IMR-90 (cell line): ENCODE measurements around the gene CNTLN. TPM values are rescaled to one million over a fixed set of nuclear protein-coding genes. Genes with fewer than 3 reads are reported as not detected.

Experiments used
- ATAC-seq: fragments of 200-7000 bp; cut with Tn5 transposase; 2 replicates; pipeline ENCODE4 v1.9.1; 2020; ENCODE audit warnings: low read depth, mild to moderate bottlenecking, moderate library complexity
- BruUV-seq: library from RNA; stranded (reverse); fragments of 400-500 nt; replicated peaks from 2 replicates; lab custom pipeline; 2021; lab: Mats Ljungman, UMichigan
- CTCF ChIA-PET: fragments of 300-600 bp; formaldehyde crosslinking; extraction: SDS; loops from one replicate; lab custom pipeline; 2021; ENCODE audit warnings: antibody characterized with exemption; lab: Yijun Ruan, JAX
- POLR2A ChIA-PET: fragments of 300-600 bp; sonication (Branson Sonifier 250); formaldehyde crosslinking; loops from one replicate; lab custom pipeline; 2022; ENCODE audit warnings: antibody characterized with exemption; ENCODE audit not compliant: unreplicated experiment; lab: Charles Lee
- DNase-seq: peaks from one replicate; pipeline ENCODE4 v3.0.0; 2013
- H2AFZ ChIP-seq: replicated peaks from 2 replicates; pipeline ENCODE3; 2013; ENCODE audit warnings: low read length, mild to moderate bottlenecking; ENCODE audit not compliant: poor library complexity
- H2AK5ac ChIP-seq: 2 replicates; pipeline ENCODE4 v1.6.1; 2013; ENCODE audit warnings: low read depth, low read length, inconsistent platforms
- H2AK9ac ChIP-seq: replicated peaks from 2 replicates; pipeline ENCODE3; 2013; ENCODE audit warnings: mild to moderate bottlenecking, low read depth, low read length, moderate library complexity; ENCODE audit not compliant: poor library complexity
- H2BK120ac ChIP-seq: 2 replicates; pipeline ENCODE4 v1.6.1; 2013; ENCODE audit warnings: low read depth, low read length, inconsistent platforms
- H2BK15ac ChIP-seq: 3 replicates; pipeline ENCODE4 v1.6.1; 2013; ENCODE audit warnings: low read depth, low read length, inconsistent platforms
- H2BK20ac ChIP-seq: 2 replicates; pipeline ENCODE4 v1.6.1; 2013; ENCODE audit warnings: low read depth, mild to moderate bottlenecking, inconsistent platforms, low read length, moderate library complexity
- H2BK5ac ChIP-seq: 2 replicates; pipeline ENCODE4 v1.6.1; 2013; ENCODE audit warnings: mild to moderate bottlenecking, low read depth, low read length, inconsistent platforms; ENCODE audit not compliant: poor library complexity, severe bottlenecking
- H3K14ac ChIP-seq: replicated peaks from 2 replicates; pipeline ENCODE4 v1.6.1; 2013; ENCODE audit warnings: low read depth, low read length, inconsistent platforms
- H3K18ac ChIP-seq: 2 replicates; pipeline ENCODE4 v1.6.1; 2013; ENCODE audit warnings: low read depth, low read length, control low read depth
- H3K23ac ChIP-seq: 2 replicates; pipeline ENCODE4 v1.6.1; 2013; ENCODE audit warnings: low read depth, low read length, inconsistent platforms
- H3K27ac ChIP-seq: 2 replicates; pipeline ENCODE4 v1.5.1; 2013; ENCODE audit warnings: mild to moderate bottlenecking, control low read depth, low read length; ENCODE audit not compliant: insufficient read depth
- H3K27me3 ChIP-seq: 2 replicates; pipeline ENCODE4 v1.6.1; 2013; ENCODE audit warnings: low read length; ENCODE audit not compliant: control insufficient read depth, insufficient read depth
- H3K36me3 ChIP-seq: 2 replicates; pipeline ENCODE4 v1.6.1; 2013; ENCODE audit warnings: low read length, mixed read lengths; ENCODE audit not compliant: control insufficient read depth, insufficient read depth
- H3K4ac ChIP-seq: 2 replicates; pipeline ENCODE4 v1.6.1; 2013; ENCODE audit warnings: low read depth, low read length, inconsistent platforms
- H3K4me1 ChIP-seq: 2 replicates; pipeline ENCODE4 v1.6.1; 2013; ENCODE audit warnings: low read length, mixed read lengths; ENCODE audit not compliant: control insufficient read depth, insufficient read depth
- H3K4me2 ChIP-seq: 2 replicates; pipeline ENCODE4 v1.6.1; 2013; ENCODE audit warnings: low read depth, mild to moderate bottlenecking, control low read depth, low read length, moderate library complexity
- H3K4me3 ChIP-seq: 2 replicates; pipeline ENCODE4 v1.5.1; 2013; ENCODE audit warnings: low read depth, mild to moderate bottlenecking, control low read depth, low read length, moderate library complexity; ENCODE audit not compliant: insufficient read depth
- H3K56ac ChIP-seq: 2 replicates; pipeline ENCODE4 v1.6.1; 2013; ENCODE audit warnings: low read length, inconsistent platforms; ENCODE audit not compliant: insufficient read depth; ENCODE audit errors: extremely low read depth
- H3K79me1 ChIP-seq, 2 experiments: 2 replicates each; pipeline ENCODE4 v1.6.1; 2013; ENCODE audit warnings: low read length in 2 of 2, inconsistent platforms in 1 of 2, low read depth in 1 of 2
- H3K9ac ChIP-seq: 2 replicates; pipeline ENCODE4 v1.6.1; 2013; ENCODE audit warnings: low read depth, low read length, control low read depth
- H3K9me1 ChIP-seq: 2 replicates; pipeline ENCODE4 v1.6.1; 2013; ENCODE audit warnings: low read length, inconsistent platforms; ENCODE audit not compliant: insufficient read depth
- H3K9me3 ChIP-seq: 2 replicates; pipeline ENCODE4 v1.6.1; 2013; ENCODE audit warnings: low read length; ENCODE audit not compliant: control insufficient read depth, insufficient read depth
- H4K20me1 ChIP-seq: 2 replicates; pipeline ENCODE4 v1.6.1; 2013; ENCODE audit warnings: low read length, inconsistent platforms; ENCODE audit not compliant: insufficient read depth
- H4K5ac ChIP-seq: 2 replicates; pipeline ENCODE4 v1.6.1; 2013; ENCODE audit warnings: mild to moderate bottlenecking, low read depth, low read length, control low read depth
- H4K8ac ChIP-seq, 2 experiments: 2 replicates each; pipeline ENCODE4 v1.6.1; 2013; ENCODE audit warnings: low read depth in 2 of 2, low read length in 2 of 2, control low read depth in 1 of 2, inconsistent platforms in 1 of 2
- H4K91ac ChIP-seq: 2 replicates; pipeline ENCODE4 v1.6.1; 2013; ENCODE audit warnings: low read depth, low read length, inconsistent platforms; ENCODE audit not compliant: insufficient read depth
- CTCF ChIP-seq: conservative IDR thresholded peaks from 2 replicates; pipeline ENCODE4 v1.5.1; 2012; ENCODE audit warnings: mild to moderate bottlenecking, low read depth, low read length, improper control_type of control experiment
- MXI1 ChIP-seq: IDR thresholded peaks from 2 replicates; pipeline ENCODE4 v1.6.1; 2012; ENCODE audit warnings: low read depth, mild to moderate bottlenecking, low read length, moderate library complexity, borderline replicate concordance
- NFE2L2 ChIP-seq: fragments of 150-350 bp; IDR thresholded peaks from 2 replicates; pipeline ENCODE4 v1.6.1; 2016; ENCODE audit warnings: low read depth, mild to moderate bottlenecking, low read length
- RAD21 ChIP-seq: IDR thresholded peaks from 2 replicates; pipeline ENCODE4 v1.6.1; 2012; ENCODE audit warnings: low read length, improper control_type of control experiment
- WGBS, 2 experiments: methylation state at CpG; one replicate each; pipeline versions ENCODE4 v1.1.5 to v1.1.7; 2013; ENCODE audit warnings: missing lambda C conversion rate in 2 of 2; ENCODE audit not compliant: insufficient read length in 1 of 2; ENCODE audit errors: extremely low coverage in 2 of 2; 5-methylcytosine and 5-hydroxymethylcytosine counted together
- dilution Hi-C: fragments of 300-500 bp; cut with HindIII; formaldehyde crosslinking; loops from one replicate; pipeline ENCODE4 v1.14.3; 2018; ENCODE audit warnings: low sequenced_read_pairs; ENCODE audit not compliant: unreplicated experiment
- in situ Hi-C: fragments of 300-500 bp; cut with MboI; formaldehyde crosslinking; loops from 3 replicates; pipeline ENCODE4 v1.14.3; 2019; ENCODE audit warnings: low sequenced_read_pairs, inconsistent platforms, mixed read lengths
- intact Hi-C: fragments of 100-400 bp; cut with micrococcal nuclease; formaldehyde crosslinking; loops from 2 replicates; pipeline ENCODE4 v1.10.0; 2022
- polyA plus RNA-seq, 3 experiments: library from polyadenylated mRNA; depleted of rRNA; stranded (reverse); fragments of >200 nt; gene quantifications; 2 replicates each; pipeline ENCODE4 v1.2.3, GENCODE V29; 2012; ENCODE audit warnings: low replicate concordance in 1 of 3
- total RNA-seq: library from RNA; depleted of rRNA; stranded (reverse); fragments of >200 nt; gene quantifications from 2 replicates; pipeline ENCODE4 v1.2.3, GENCODE V29; 2012

CNTLN gene
- total and polyA plus RNA-seq, 2 of the 4 experiments (the other 2 are of a cell fraction) = 3.8 to 5.9 TPM

- no peaks in the 10 kb centered on the region for H3K36me3 ChIP-seq
- no peaks in the 10 kb centered on the region for H3K27me3 ChIP-seq
- ChIA-PET CTCF (interaction anchor here (0.6 to 1.2 kb wide), 3 partner anchors 31 to 340 kb away, joined by 3 read pairs; no protein-coding TSS in a partner anchor), POLR2A (no interaction called here)
- no peak overlapping the region for H3K4ac ChIP-seq
- dilution Hi-C loops (no loop called here), in situ Hi-C loops (no loop called here), intact Hi-C loops (loop anchor here (1.0 to 5.0 kb wide), 2 partner anchors 285 to 339 kb away; no protein-coding TSS in a partner anchor)
- H3K9ac ChIP-seq = no peak overlapping the region
- H2AK9ac ChIP-seq = no peak overlapping the region
- H2BK20ac ChIP-seq = no peak overlapping the region
- no peaks in the 10 kb centered on the region for H4K20me1 ChIP-seq
- H2AK5ac ChIP-seq = no peak overlapping the region
- H2BK15ac ChIP-seq = no peak overlapping the region
- H3K18ac ChIP-seq = no peak overlapping the region
- peak; percentile 44; the same call in 1 of the 2 replicates for ATAC-seq
- no TSS peak for BruUV-seq
- H4K91ac ChIP-seq = no peak overlapping the region
- peak; percentile 40 for TF ChIP-seq RAD21
- TF ChIP-seq CTCF = peak; percentile 37
- TF ChIP-seq NFE2L2 = no peak
- TF ChIP-seq MXI1 = no peak
- no peak overlapping the region for H2BK5ac ChIP-seq
- H3K9me3 ChIP-seq = no peaks in the 10 kb centered on the region
- no peak overlapping the region for H2BK120ac ChIP-seq
- H4K8ac ChIP-seq = no peak overlapping the region
- H3K14ac ChIP-seq = no peak overlapping the region
- no CpG with 5 or more reads among the region's 2 CpGs for WGBS, 2 experiments
- no peak overlapping the region for H2AFZ ChIP-seq
- no peaks in the 10 kb centered on the region for H3K9me1 ChIP-seq
- H3K23ac ChIP-seq = no peak overlapping the region
- H4K5ac ChIP-seq = no peak overlapping the region
- peak; percentile 34 for DNase-seq
- H3K4me1 ChIP-seq = no peaks in the 10 kb centered on the region
- no peaks in the 10 kb centered on the region for H3K79me1 ChIP-seq
- H3K56ac ChIP-seq = no peak overlapping the region
- H3K4me3 ChIP-seq = no peak overlapping the region
- H3K4me2 ChIP-seq = no peak overlapping the region
- H3K27ac ChIP-seq = no peak overlapping the region
These were observed 267.5 kb downstream of the CNTLN start for GRCh38 chr9:17402309-17402708.
